Measurements from ENCODE around the gene PZP.

DNA sequence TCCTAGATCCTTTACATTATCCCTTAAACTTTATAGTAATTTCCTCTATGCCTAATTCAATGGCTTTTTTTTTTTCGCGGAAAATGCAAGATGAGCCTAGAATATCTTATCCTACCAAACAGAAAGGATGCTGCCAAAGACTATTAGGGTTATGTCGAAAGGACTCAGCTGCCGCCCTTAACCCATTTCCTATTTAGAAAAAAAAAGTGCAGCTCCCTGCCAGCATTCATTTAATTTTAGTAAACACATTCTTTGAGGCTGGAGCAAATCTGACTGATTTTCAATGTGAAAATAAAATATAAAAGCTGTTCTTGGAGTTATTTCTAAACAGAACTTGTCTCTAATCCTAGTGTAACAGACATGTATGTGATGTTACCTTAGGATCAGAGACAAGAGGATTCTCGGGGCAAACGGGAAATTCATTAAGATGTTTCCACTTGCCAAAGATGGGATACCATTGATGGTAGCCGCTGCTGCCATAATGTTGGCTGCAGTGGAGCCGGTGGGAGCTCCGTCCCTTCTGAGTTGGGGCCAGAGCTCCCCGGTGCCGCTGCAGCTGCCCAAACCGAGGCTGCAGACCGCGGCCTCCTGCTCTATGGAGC, 84.3 kb downstream of the PZP start:
- TF ChIP-seq, protein P1, sequence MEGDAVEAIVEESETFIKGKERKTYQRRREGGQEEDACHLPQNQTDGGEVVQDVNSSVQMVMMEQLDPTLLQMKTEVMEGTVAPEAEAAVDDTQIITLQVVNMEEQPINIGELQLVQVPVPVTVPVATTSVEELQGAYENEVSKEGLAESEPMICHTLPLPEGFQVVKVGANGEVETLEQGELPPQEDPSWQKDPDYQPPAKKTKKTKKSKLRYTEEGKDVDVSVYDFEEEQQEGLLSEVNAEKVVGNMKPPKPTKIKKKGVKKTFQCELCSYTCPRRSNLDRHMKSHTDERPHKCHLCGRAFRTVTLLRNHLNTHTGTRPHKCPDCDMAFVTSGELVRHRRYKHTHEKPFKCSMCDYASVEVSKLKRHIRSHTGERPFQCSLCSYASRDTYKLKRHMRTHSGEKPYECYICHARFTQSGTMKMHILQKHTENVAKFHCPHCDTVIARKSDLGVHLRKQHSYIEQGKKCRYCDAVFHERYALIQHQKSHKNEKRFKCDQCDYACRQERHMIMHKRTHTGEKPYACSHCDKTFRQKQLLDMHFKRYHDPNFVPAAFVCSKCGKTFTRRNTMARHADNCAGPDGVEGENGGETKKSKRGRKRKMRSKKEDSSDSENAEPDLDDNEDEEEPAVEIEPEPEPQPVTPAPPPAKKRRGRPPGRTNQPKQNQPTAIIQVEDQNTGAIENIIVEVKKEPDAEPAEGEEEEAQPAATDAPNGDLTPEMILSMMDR (IDR thresholded peaks at IDR 0.05; ENCODE audit: insufficient read depth, low read length), result no peak
- TF ChIP-seq POLR2AphosphoS5 (IDR thresholded peaks at IDR 0.05; ENCODE audit: low read depth), result no peak
- TF ChIP-seq GABPA (IDR thresholded peaks at IDR 0.05; ENCODE audit: low read depth), result no peak
- TF ChIP-seq, protein P2, sequence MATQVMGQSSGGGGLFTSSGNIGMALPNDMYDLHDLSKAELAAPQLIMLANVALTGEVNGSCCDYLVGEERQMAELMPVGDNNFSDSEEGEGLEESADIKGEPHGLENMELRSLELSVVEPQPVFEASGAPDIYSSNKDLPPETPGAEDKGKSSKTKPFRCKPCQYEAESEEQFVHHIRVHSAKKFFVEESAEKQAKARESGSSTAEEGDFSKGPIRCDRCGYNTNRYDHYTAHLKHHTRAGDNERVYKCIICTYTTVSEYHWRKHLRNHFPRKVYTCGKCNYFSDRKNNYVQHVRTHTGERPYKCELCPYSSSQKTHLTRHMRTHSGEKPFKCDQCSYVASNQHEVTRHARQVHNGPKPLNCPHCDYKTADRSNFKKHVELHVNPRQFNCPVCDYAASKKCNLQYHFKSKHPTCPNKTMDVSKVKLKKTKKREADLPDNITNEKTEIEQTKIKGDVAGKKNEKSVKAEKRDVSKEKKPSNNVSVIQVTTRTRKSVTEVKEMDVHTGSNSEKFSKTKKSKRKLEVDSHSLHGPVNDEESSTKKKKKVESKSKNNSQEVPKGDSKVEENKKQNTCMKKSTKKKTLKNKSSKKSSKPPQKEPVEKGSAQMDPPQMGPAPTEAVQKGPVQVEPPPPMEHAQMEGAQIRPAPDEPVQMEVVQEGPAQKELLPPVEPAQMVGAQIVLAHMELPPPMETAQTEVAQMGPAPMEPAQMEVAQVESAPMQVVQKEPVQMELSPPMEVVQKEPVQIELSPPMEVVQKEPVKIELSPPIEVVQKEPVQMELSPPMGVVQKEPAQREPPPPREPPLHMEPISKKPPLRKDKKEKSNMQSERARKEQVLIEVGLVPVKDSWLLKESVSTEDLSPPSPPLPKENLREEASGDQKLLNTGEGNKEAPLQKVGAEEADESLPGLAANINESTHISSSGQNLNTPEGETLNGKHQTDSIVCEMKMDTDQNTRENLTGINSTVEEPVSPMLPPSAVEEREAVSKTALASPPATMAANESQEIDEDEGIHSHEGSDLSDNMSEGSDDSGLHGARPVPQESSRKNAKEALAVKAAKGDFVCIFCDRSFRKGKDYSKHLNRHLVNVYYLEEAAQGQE (IDR thresholded peaks at IDR 0.05; ENCODE audit: insufficient replicate concordance, low read depth), result no peak
